Glutamatergic neuron (in vitro differentiated cells): ENCODE measurements around the gene FLRT2. TPM values are rescaled to one million over a fixed set of nuclear protein-coding genes. Genes with fewer than 3 reads are reported as not detected.

ENCODE experiments used
- DNase-seq: peaks from one replicate; pipeline ENCODE4 v3.0.0; 2022
- H3K27ac Mint-ChIP-seq: one replicate; pipeline ENCODE4 v1.8.0; 2020; ENCODE audit warnings: mild to moderate bottlenecking, mixed read lengths, inconsistent platforms; ENCODE audit not compliant: unreplicated experiment
- H3K27me3 Mint-ChIP-seq: one replicate; pipeline ENCODE4 v1.8.0; 2020; ENCODE audit warnings: mild to moderate bottlenecking, moderate library complexity, mixed read lengths, inconsistent platforms; ENCODE audit not compliant: unreplicated experiment
- H3K36me3 Mint-ChIP-seq: one replicate; pipeline ENCODE4 v1.8.0; 2020; ENCODE audit warnings: mild to moderate bottlenecking, mixed read lengths, inconsistent platforms; ENCODE audit not compliant: unreplicated experiment
- H3K4me1 Mint-ChIP-seq: one replicate; pipeline ENCODE4 v1.8.0; 2020; ENCODE audit warnings: mild to moderate bottlenecking, low read depth, mixed read lengths, inconsistent platforms; ENCODE audit not compliant: unreplicated experiment
- H3K4me3 Mint-ChIP-seq: one replicate; pipeline ENCODE4 v1.8.0; 2020; ENCODE audit warnings: mild to moderate bottlenecking, mixed read lengths, inconsistent platforms; ENCODE audit not compliant: unreplicated experiment
- H3K9me3 Mint-ChIP-seq: one replicate; pipeline ENCODE4 v1.8.0; 2020; ENCODE audit warnings: mild to moderate bottlenecking, moderate library complexity, mixed read lengths, inconsistent platforms; ENCODE audit not compliant: unreplicated experiment
- total RNA-seq: library from RNA; stranded (reverse); fragmentation: NEBNext Ultra II Directional; extraction: Animal tissue kit (Norgen Biotek cat#: 25700); gene quantifications from one replicate; pipeline ENCODE4 v1.2.1, GENCODE V29; 2021; ENCODE audit not compliant: unreplicated experiment
- TF ChIP-seq, protein P1 (sequence below): fragments of 200-600 bp; sonication (generic); IDR thresholded peaks from one replicate; pipeline ENCODE4 v1.5.0; 2021; ENCODE audit not compliant: partially characterized antibody, unreplicated experiment

FLRT2 gene
- total RNA-seq, 1 donor from 2014 or later = 69.6 TPM

DNA sequence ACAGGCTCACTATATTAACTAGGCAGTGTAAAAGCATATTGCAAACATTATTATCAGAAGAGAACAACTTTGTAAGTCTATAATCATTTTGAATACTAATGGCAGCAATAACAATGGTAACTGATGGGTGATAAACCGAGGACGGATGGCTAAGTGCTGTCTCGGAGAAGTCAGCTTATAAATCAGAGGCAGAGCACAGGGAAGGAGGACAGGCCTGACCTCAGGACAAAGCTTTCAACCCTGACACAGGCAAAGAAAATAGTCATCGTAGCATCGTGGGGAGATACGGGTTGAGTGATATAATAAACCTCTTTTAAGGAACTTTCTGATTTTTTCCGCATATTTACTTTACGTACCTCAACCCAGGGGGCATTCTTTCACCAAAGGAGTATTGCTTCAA lies 48.4 kb downstream of the FLRT2 start:
- H3K9me3 Mint-ChIP-seq = no peaks in the 10 kb centered on the region
- H3K27me3 Mint-ChIP-seq = peaks cover 2% of the 10 kb centered on the region
- H3K27ac Mint-ChIP-seq = no peak overlapping the region
- H3K4me1 Mint-ChIP-seq = peaks cover 37% of the 10 kb centered on the region
- DNase-seq = no peak
- TF ChIP-seq, protein P1, sequence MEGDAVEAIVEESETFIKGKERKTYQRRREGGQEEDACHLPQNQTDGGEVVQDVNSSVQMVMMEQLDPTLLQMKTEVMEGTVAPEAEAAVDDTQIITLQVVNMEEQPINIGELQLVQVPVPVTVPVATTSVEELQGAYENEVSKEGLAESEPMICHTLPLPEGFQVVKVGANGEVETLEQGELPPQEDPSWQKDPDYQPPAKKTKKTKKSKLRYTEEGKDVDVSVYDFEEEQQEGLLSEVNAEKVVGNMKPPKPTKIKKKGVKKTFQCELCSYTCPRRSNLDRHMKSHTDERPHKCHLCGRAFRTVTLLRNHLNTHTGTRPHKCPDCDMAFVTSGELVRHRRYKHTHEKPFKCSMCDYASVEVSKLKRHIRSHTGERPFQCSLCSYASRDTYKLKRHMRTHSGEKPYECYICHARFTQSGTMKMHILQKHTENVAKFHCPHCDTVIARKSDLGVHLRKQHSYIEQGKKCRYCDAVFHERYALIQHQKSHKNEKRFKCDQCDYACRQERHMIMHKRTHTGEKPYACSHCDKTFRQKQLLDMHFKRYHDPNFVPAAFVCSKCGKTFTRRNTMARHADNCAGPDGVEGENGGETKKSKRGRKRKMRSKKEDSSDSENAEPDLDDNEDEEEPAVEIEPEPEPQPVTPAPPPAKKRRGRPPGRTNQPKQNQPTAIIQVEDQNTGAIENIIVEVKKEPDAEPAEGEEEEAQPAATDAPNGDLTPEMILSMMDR = no peak
- no peak overlapping the region for H3K4me3 Mint-ChIP-seq
- H3K36me3 Mint-ChIP-seq = no peaks in the 10 kb centered on the region

DNA sequence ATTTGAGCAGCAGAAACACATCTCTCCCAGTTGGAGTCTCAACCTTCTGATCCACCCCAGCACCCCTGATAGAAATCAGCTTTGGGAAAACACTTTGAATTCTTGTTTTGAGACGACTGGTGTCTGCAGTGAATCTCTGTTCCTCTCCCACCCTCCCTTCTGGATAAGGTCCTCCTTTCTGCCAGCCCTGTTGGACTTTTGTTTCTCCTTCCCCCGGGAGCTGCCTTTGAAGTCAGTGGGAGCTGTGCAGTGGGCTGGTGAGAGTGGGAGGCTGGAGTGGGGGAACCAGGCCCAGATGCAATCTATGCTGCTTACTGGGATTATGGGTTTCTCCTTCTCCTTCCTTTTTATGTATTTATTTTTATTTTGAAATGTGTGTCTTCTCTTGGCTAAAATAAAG lies 49.0 kb downstream of the FLRT2 start:
- TF ChIP-seq, protein P1 = no peak
- H3K4me3 Mint-ChIP-seq = no peak overlapping the region
- H3K27me3 Mint-ChIP-seq = peaks cover 2% of the 10 kb centered on the region
- DNase-seq = no peak
- H3K9me3 Mint-ChIP-seq = no peaks in the 10 kb centered on the region
- peaks cover 39% of the 10 kb centered on the region for H3K4me1 Mint-ChIP-seq
- no peak overlapping the region for H3K27ac Mint-ChIP-seq
- H3K36me3 Mint-ChIP-seq = no peaks in the 10 kb centered on the region

DNA sequence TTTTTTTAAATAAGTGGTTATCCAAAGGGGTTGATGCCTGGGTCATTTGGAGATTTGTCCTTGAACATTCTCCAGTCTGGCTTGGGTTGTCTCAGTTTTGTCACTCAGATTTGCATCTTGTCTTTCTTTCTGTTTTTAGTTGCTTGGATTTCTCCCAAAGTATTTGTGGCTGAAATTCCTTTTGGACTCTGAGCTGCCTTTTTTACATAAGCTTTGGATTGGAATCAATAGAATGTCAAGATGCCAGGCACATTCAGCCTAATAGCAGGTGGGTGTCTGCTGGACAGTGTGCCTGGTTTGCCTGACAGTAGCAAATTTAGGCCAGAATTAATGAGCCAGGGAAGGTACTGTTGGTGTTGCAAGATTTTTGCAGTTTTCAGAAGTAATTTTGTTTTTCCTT lies 50.0 kb downstream of the FLRT2 start:
- peaks cover 43% of the 10 kb centered on the region for H3K4me1 Mint-ChIP-seq

DNA sequence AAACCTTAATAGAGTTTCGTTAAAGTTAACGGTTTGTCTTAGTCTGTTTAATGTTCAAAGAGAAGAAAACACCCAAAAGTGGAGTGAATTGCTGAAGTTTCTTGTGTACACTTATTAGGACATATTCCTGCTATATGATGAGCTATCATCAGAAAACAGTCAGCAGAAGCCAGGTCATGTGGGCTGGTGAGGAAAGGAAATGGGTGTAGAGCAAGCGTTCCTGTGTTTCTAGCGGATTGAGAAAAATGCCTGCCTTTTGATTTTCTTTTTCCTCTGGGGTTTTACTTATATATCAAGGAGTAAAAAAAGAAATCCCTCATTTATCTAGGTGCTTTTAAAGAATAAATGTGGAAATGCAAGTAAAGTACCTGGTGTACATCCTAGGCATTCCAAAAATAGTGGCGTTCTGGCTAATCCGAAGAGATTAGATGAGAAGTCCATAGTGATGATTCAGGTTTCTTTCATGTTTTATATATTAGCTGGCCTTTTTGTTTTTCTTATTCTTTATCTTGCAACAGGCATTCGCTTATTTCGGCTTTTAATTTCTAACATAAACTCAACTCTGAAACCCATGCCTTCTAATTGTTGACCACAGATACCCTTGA lies 50.7 kb downstream of the FLRT2 start:
- Mint-ChIP-seq H3K9me3 (no peaks in the 10 kb centered on the region), H3K4me1 (peaks cover 36% of the 10 kb centered on the region), H3K27ac (no peak overlapping the region), H3K36me3 (no peaks in the 10 kb centered on the region), H3K27me3 (peaks cover 2% of the 10 kb centered on the region), H3K4me3 (no peak overlapping the region)
- DNase-seq = no peak
- TF ChIP-seq, protein P1 = no peak

More for the DNA sequence above, 50.0 kb downstream of the FLRT2 start:
- no peaks in the 10 kb centered on the region for H3K36me3 Mint-ChIP-seq
- TF ChIP-seq, protein P1 = no peak
- H3K27me3 Mint-ChIP-seq = peaks cover 2% of the 10 kb centered on the region
- no peak overlapping the region for H3K27ac Mint-ChIP-seq
- no peak overlapping the region for H3K4me3 Mint-ChIP-seq
- H3K9me3 Mint-ChIP-seq = no peaks in the 10 kb centered on the region
- DNase-seq = no peak

DNA sequence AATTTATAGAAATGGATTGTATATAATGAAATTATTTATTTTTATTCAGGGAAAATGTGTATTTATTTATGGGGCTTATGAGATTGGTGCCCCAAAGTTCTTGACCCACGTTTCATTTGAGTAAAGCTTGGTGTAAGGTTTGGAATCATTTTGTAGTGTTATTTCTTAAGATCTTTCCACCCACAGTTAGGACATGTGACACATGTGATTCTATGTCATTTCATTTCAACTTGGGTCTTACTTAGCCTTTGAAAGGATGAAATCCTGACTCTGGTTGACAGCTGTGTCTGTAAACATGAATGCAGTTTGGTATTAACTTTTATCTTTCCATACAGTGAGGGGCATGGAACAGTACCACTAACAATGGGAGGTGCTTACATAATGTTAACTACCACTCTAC lies 51.7 kb downstream of the FLRT2 start:
- Mint-ChIP-seq H3K9me3 (no peaks in the 10 kb centered on the region), H3K36me3 (no peaks in the 10 kb centered on the region), H3K27me3 (peaks cover 2% of the 10 kb centered on the region), H3K4me3 (no peak overlapping the region), H3K27ac (no peak overlapping the region), H3K4me1 (peaks cover 35% of the 10 kb centered on the region)
- DNase-seq = no peak
- TF ChIP-seq, protein P1 = no peak
